NCI-H748 (cell line): Measurements from ENCODE around the gene PCDHGB6.
"Not testable (repeated sequence)": the region's sequence is repeated elsewhere in the genome, so short reads cannot be mapped to it uniquely, and the experiment has no call there.

ENCODE experiments used
- DNase-seq: peaks from one replicate; lab custom pipeline; 2025; ENCODE audit not compliant: unreplicated experiment; lab: John Stamatoyannopoulos, UW

Gene PCDHGB6

GRCh38 chr5:141388661-141389060 lies 19.2 kb upstream of the PCDHGB6 start:
- no peak for DNase-seq

DNA sequence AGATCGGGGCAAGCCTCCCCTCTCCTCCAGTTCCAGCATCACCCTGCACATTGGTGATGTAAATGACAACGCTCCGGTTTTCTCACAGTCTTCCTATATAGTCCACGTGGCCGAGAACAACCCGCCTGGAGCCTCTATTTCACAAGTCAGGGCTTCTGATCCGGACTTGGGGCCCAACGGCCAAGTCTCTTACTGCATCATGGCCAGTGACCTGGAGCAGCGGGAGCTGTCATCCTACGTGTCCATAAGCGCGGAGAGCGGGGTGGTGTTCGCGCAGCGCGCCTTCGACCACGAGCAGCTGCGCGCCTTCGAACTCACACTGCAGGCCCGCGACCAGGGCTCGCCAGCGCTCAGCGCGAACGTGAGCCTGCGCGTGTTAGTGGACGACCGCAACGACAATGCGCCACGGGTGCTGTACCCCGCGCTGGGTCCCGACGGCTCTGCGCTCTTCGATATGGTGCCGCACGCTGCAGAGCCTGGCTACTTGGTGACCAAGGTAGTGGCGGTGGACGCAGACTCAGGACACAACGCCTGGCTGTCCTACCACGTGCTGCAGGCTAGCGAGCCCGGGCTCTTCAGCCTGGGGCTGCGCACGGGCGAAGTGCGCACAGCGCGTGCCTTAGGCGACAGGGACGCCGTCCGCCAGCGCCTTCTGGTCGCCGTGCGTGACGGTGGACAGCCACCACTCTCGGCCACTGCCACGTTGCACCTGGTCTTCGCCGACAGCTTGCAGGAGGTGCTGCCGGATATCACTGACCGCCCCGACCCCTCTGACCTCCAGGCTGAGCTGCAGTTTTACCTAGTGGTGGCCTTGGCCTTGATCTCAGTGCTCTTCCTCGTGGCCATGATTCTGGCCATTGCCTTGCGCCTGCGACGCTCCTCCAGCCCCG lies 18.4 kb upstream of the PCDHGB6 start:
- no peak for DNase-seq

DNA sequence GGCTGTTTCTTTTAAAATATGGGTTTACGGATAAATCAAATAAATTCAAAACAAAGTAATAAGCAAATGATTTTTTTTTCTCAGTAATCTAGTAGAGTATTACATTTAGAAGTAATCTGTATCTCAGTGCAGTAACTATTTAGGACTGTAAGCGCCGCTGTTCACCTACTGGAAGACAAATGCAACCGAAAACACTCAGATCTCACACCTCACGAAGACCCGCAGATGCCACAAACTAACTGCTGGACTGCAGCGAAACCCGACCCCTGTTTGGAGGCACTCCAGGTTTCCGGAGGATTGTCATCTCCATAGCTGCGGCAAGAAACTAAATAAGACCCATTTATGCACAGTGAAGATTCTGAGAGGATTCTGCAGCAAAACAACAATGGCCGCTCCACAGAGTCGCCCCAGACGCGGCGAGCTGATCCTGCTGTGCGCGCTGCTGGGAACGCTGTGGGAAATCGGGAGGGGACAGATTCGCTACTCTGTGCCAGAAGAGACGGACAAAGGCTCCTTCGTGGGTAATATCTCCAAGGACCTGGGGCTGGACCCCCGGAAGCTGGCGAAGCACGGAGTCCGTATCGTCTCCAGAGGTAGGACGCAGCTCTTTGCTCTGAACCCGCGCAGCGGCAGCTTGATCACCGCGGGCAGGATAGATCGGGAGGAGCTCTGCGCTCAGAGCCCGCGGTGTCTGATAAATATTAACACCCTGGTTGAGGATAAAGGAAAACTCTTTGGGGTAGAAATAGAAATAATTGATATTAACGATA lies 15.2 kb upstream of the PCDHGB6 start, which contains the start of gene PCDHGA8:
Gene PCDHGA8, plus strand, starts transcription at position 205 of the 770 bp plus-strand sequence. Its CDS starts 181 bp downstream, at position 386.
- DNase-seq = no peak

DNA sequence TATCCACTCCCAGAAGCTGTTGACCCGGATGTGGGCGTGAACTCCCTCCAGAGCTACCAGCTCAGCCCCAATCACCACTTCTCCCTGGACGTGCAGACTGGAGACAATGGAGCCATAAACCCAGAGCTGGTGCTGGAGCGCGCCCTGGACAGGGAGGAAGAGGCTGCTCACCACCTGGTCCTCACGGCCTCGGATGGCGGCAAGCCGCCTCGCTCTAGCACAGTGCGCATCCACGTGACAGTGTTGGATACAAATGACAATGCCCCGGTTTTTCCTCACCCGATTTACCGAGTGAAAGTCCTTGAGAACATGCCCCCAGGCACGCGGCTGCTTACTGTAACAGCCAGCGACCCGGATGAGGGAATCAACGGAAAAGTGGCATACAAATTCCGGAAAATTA lies 14.6 kb upstream of the PCDHGB6 start:
- DNase-seq = no peak

- DNase-seq = not testable (repeated sequence)
Observed at GRCh38 chr5:141394401-141395187, 13.2 kb upstream of the PCDHGB6 start.

GRCh38 chr5:141397756-141398551 lies 9.9 kb upstream of the PCDHGB6 start, which contains the start of gene PCDHGB5:
Gene PCDHGB5 (plus strand): TSS chr5:141397947. CDS start chr5:141398128, 181 bp downstream.
- DNase-seq = peak; percentile 79

- DNase-seq = no peak
Observed at GRCh38 chr5:141398608-141399007, 9.2 kb upstream of the PCDHGB6 start.

DNA sequence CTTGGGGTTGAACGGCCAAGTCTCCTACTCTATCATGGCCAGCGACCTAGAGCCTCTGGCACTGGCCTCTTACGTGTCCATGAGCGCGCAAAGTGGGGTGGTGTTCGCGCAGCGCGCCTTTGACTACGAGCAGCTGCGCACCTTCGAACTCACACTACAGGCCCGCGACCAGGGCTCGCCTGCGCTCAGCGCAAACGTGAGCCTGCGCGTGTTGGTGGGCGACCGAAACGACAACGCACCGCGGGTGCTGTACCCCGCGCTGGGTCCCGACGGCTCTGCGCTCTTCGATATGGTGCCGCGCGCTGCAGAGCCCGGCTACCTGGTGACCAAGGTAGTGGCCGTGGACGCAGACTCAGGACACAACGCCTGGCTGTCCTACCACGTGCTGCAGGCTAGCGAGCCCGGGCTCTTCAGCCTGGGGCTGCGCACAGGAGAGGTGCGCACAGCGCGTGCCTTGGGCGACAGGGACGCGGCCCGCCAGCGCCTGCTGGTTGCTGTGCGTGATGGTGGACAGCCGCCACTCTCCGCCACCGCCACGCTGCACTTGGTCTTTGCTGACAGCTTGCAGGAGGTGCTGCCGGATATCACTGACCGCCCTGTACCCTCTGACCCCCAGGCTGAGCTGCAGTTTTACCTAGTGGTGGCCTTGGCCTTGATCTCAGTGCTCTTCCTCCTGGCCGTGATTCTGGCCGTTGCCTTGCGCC lies 8.1 kb upstream of the PCDHGB6 start:
- DNase-seq = no peak

GRCh38 chr5:141402553-141403243 lies 5.1 kb upstream of the PCDHGB6 start, which contains the start of gene PCDHGA9:
Gene PCDHGA9 (plus strand): TSS chr5:141402778. CDS start chr5:141402953, 175 bp downstream.
- DNase-seq = no peak

DNA sequence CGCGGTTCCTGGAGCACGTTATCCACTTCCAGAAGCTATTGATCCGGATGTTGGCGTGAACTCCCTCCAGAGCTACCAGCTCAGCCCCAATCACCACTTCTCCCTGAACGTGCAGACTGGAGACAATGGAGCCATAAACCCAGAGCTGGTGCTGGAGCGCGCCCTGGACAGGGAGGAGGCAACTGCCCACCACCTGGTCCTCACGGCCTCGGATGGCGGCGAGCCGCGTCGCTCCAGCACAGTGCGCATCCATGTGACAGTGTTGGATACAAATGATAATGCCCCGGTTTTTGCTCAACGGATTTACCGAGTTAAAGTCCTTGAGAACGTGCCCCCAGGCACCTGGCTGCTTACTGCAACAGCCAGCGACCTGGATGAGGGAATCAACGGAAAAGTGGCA lies 4.4 kb upstream of the PCDHGB6 start:
- DNase-seq = no peak

GRCh38 chr5:141409598-141410306 lies 1.9 kb downstream of the PCDHGB6 start:
- DNase-seq = no peak

DNA sequence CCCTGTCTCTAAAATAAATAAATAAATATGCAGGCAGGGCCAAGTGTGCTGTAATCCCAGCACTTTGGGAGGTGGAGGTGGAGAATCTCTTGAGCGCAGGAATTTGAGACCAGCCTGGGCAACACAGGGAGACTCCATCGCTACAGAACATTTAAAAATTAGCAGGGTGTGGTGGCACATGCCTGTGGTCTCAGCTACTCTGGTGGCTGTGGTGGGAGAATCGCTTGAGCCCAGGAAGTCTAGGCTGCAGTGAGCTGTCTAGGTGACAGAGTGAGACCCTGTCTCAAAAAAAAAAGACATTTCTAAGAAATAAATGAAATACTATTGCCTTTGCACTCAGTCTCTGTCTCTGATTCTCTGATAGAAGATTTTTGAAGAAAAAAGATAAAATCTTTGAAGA lies 3.8 kb downstream of the PCDHGB6 start:
- no peak for DNase-seq

- peak; percentile 81 for DNase-seq
Observed at GRCh38 chr5:141412854-141413539, 5.2 kb downstream of the PCDHGB6 start, which contains the start of gene PCDHGA10. Gene PCDHGA10 (plus strand): TSS chr5:141412987. CDS start chr5:141413176, 189 bp downstream.

GRCh38 chr5:141413540-141414069 lies 5.8 kb downstream of the PCDHGB6 start:
- peak; percentile 50 for DNase-seq

- not testable (repeated sequence) for DNase-seq
Observed at GRCh38 chr5:141414548-141415274, 6.9 kb downstream of the PCDHGB6 start.

DNA sequence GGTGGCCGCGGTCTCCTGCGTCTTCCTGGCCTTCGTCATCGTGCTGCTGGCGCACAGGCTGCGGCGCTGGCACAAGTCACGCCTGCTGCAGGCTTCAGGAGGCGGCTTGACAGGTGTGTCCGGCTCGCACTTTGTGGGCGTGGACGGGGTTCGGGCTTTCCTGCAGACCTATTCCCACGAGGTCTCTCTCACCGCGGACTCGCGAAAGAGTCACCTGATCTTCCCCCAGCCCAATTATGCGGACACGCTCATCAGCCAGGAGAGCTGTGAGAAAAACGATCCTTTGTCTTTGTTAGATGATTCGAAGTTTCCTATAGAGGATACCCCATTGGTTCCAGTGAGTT lies 7.4 kb downstream of the PCDHGB6 start:
- not testable (repeated sequence) for DNase-seq
